ENCODE data around the gene LIMK1. TPM values are rescaled to one million over a fixed set of nuclear protein-coding genes. Genes with fewer than 3 reads are reported as not detected.

LIMK1 gene
- polyA plus RNA-seq, 2 of the 4 experiments (the other 2 are of a cell fraction): 17.6 to 28.9 TPM

DNA sequence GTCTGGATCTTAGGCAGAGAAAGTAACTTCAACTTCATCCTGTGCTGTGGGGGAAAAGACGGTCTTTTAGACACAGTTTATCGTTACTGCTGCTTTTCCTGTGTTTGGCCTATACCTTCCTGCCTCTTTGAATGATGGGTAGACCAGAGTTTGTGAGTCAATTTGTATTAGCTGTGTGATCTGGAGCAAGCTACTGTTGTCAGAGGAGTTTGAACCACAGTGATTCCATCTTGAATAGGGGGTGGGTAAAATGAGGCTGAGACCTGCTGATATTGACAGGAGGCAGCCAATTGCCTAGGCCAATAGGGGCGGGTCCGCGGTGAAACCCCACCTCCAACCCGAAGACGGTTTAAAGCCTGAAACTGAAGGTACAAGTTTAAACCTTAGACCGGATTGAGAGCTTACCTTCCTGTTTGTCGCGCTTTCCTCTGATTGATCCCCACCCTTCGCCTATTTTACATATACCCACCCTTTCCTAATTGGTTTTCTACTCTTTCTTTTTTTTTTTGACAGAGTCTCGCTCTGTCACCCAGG, 54.8 kb downstream of the LIMK1 start:
- H3K4me3 ChIP-seq: no peak overlapping the region

DNA sequence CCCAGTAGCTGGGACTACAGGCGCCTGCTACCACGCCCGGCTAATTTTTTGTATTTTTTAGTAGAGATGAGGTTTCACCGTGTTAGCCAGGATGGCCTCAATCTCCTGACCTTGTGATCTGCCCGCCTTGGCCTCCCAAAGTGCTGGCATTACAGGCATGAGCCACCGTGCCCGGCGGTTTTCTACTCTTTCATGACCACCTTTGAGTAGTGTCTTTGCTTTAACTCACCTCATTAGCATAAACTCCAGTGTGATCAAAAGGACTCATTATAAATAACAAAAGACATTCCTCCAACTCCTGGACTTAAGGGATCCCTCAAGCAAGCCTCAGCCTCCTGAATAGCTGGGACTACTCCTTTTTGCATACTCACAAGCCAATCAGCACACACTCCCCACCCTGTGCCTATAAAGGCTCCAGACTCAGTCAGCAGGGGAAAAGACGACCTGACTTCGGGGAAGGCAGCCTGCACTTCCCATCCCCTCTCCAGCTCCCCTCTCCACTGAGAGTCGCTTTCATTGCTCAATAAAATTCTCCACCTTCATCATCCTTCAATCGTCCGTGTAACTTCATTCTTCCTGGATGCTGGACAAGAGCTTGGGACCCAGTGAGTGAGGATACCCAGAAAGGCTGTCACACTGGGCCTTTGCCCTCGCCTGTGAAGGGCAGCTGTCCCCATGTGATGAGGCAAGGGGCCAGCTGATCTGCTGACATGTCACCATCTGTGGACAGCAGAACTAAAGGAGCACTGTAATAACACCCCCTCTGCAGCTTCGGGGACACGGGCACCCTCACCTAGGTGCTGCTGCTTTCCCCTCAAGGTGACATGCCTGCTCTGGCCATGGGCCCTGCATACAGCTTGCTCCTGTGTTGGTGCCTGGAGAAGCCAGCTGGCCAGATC, 55.6 kb downstream of the LIMK1 start:
- H3K27ac ChIP-seq: no peak overlapping the region
- no peaks in the 10 kb centered on the region for H3K4me1 ChIP-seq
- DNase-seq (ENCODE audit: low read depth in 1 of 2, low spot score in 1 of 2): no peak
- no peak for FAIRE-seq
- CTCF ChIA-PET: interaction anchor here (0.5 to 1.6 kb wide), 6 partner anchors 8 to 370 kb away, joined by 3 to 5 read pairs (median 3); no protein-coding TSS in a partner anchor
- POLR2A ChIA-PET: no interaction called here
- no peak overlapping the region for H3K4me2 ChIP-seq
- no peaks in the 10 kb centered on the region for H3K9me3 ChIP-seq
- 79% methylated on average over 15 of the region's 16 CpGs for whole genome bisulfite sequencing (ENCODE audit: missing lambda C conversion rate)
- no peak for TF ChIP-seq MAZ (IDR thresholded peaks at IDR 0.05; ENCODE audit: borderline replicate concordance, low read depth, low read length)
- TF ChIP-seq FOXS1 (CRISPR knock-in tag; IDR thresholded peaks at IDR 0.05): no peak
- no peak for TF ChIP-seq HOXB13 (CRISPR knock-in tag; IDR thresholded peaks at IDR 0.05; ENCODE audit: low read depth)
- no peak for TF ChIP-seq ESRRA (IDR thresholded peaks at IDR 0.05; ENCODE audit: borderline replicate concordance, low read length)
- TF ChIP-seq KDM5A (IDR thresholded peaks at IDR 0.05): no peak
- TF ChIP-seq TP53 (CRISPR knock-in tag; IDR thresholded peaks at IDR 0.05): no peak
- TF ChIP-seq BHLHE40 (IDR thresholded peaks at IDR 0.05; ENCODE audit: low read depth, low read length): no peak
- no peak for TF ChIP-seq RCOR1 (IDR thresholded peaks at IDR 0.05; ENCODE audit: low read depth, low read length)
- no peak for TF ChIP-seq POLR2AphosphoS2 (conservative IDR thresholded peaks at IDR 0.05; ENCODE audit: low read length)
- no peak for TF ChIP-seq SMC3 (IDR thresholded peaks at IDR 0.05)
- no peak for TF ChIP-seq NFE2L2 (conservative IDR thresholded peaks at IDR 0.05; ENCODE audit: low read length)
- no peak overlapping the region for H3K4me3 ChIP-seq
- ATAC-seq: peak; percentile 34 to 42; a peak in 3 of 6 replicates

More for the DNA sequence above, 54.8 kb downstream of the LIMK1 start:
- ATAC-seq (no peak; a peak in 1 of 6 replicates), DNase-seq (ENCODE audit: low read depth in 1 of 2, low spot score in 1 of 2) (no peak), FAIRE-seq (no peak)
- Histone ChIP-seq H3K9me3 (no peaks in the 10 kb centered on the region), H3K27ac (no peak overlapping the region), H3K4me2 (no peak overlapping the region), H3K4me1 (no peaks in the 10 kb centered on the region)
- TF ChIP-seq ZFP36 (IDR thresholded peaks at IDR 0.05; ENCODE audit: borderline replicate concordance, partially characterized antibody) (no peak), NFE2L2 (conservative IDR thresholded peaks at IDR 0.05; ENCODE audit: low read length) (no peak), SMC3 (IDR thresholded peaks at IDR 0.05) (no peak)
- ChIA-PET POLR2A (no interaction called here), CTCF (interaction anchor here (0.5 to 1.4 kb wide), 5 partner anchors 19 to 371 kb away, joined by 3 to 4 read pairs (median 3); no protein-coding TSS in a partner anchor)
- WGBS (ENCODE audit: missing lambda C conversion rate): 92% methylated on average over 12 of the region's 12 CpGs

DNA sequence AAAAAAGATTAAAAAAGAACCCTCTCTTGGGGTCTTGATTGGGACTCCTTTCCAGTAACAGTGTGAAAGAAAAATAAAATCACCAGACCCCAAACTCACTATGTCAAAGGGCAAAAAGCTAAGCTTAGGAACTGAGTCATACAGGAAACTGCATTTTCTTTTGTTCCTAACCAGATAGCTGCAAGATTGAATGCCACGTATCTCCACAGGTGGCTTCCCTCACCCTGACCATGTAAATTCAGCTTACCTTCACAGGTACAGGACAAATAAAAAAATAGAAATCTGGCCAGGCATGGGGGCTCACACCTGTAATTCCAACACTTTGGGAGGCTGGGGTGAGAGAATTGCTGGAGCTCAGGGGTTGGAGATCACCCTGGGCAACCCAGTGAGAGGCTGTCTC, 58.1 kb downstream of the LIMK1 start:
- Histone ChIP-seq H3K27ac (no peak overlapping the region), H3K4me2 (no peak overlapping the region), H3K4me3 (no peak overlapping the region), H3K9me3 (no peaks in the 10 kb centered on the region), H3K4me1 (no peaks in the 10 kb centered on the region)
- ChIA-PET POLR2A (no interaction called here), CTCF (interaction anchor here (0.6 to 1.6 kb wide), 6 partner anchors 20 to 264 kb away, joined by 3 to 4 read pairs (median 3); no protein-coding TSS in a partner anchor)
- 41% methylated on average over 1 of the region's 1 CpG for whole genome bisulfite sequencing (ENCODE audit: missing lambda C conversion rate)
- no peak for TF ChIP-seq EP300 (IDR thresholded peaks at IDR 0.05)
- ATAC-seq (no peak), FAIRE-seq (no peak), DNase-seq (ENCODE audit: low read depth in 1 of 2, low spot score in 1 of 2) (no peak)

DNA sequence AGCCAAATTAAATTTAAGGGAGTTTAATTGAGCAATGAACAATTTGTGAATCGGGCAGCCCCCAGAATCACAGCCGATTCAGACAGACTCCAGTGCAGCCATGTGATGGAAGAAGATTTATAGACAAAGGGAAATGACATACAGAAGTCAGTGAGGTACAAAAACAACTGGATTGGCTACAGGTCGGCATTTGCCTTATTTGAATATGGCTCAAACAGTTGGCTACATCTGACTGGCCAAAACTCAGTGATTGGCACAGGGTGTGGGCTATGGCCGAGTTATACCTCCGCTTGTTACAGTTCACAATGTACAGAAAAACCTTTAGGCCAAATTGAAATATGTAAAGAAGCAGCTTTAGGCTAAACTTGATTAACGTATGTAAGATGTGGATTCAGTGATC, 59.8 kb downstream of the LIMK1 start:
- H3K4me1 ChIP-seq: no peaks in the 10 kb centered on the region
- DNase-seq (ENCODE audit: low read depth in 1 of 2, low spot score in 1 of 2) (no peak), ATAC-seq (no peak), FAIRE-seq (no peak)
- CTCF ChIA-PET: interaction anchor here (0.6 to 1.1 kb wide), 2 partner anchors 11 to 12 kb away, joined by 3 to 4 read pairs; no protein-coding TSS in a partner anchor
- H3K9me3 ChIP-seq: no peaks in the 10 kb centered on the region
- TF ChIP-seq CBX8 (IDR thresholded peaks at IDR 0.05) (no peak), RARB (CRISPR knock-in tag; IDR thresholded peaks at IDR 0.05) (no peak), HOXB5 (CRISPR knock-in tag; IDR thresholded peaks at IDR 0.05) (no peak), SREBF2 (IDR thresholded peaks at IDR 0.05) (no peak), PHF8 (IDR thresholded peaks at IDR 0.05; ENCODE audit: borderline replicate concordance, low read depth) (no peak)
- H3K4me2 ChIP-seq: no peak overlapping the region
- POLR2A ChIA-PET: no interaction called here
- no peak overlapping the region for H3K4me3 ChIP-seq
- 62% methylated on average over 6 of the region's 6 CpGs for WGBS (ENCODE audit: missing lambda C conversion rate)
- H3K27ac ChIP-seq: no peak overlapping the region
